Endodermal cell (in vitro differentiated cells): Measurements from ENCODE around the gene RAB24. TPM values are rescaled to one million over a fixed set of nuclear protein-coding genes. Genes with fewer than 3 reads are reported as not detected.

Source experiments
- DNase-seq: peaks from one replicate; pipeline ENCODE4 v3.0.0-alpha.2; 2017
- H3K27ac ChIP-seq: 2 replicates; pipeline ENCODE4 v1.5.1; 2013; ENCODE audit warnings: mild to moderate bottlenecking, low read depth, low read length, moderate library complexity
- H3K27me3 ChIP-seq: 2 replicates; pipeline ENCODE4 v1.6.1; 2013; ENCODE audit warnings: mild to moderate bottlenecking, low read length, moderate library complexity; ENCODE audit not compliant: insufficient read depth, control insufficient read depth, poor library complexity, severe bottlenecking
- H3K36me3 ChIP-seq: 2 replicates; pipeline ENCODE4 v1.7.0; 2013; ENCODE audit warnings: mild to moderate bottlenecking, low read length, moderate library complexity; ENCODE audit not compliant: control insufficient read depth, insufficient read depth
- H3K4me1 ChIP-seq: one replicate; pipeline ENCODE4 v1.7.0; 2013; ENCODE audit warnings: low read length; ENCODE audit not compliant: control insufficient read depth, insufficient read depth
- H3K4me3 ChIP-seq: 2 replicates; pipeline ENCODE4 v1.5.1; 2013; ENCODE audit warnings: mild to moderate bottlenecking, low read length, moderate library complexity
- H3K9ac ChIP-seq: 2 replicates; pipeline ENCODE4 v1.6.1; 2013; ENCODE audit warnings: mild to moderate bottlenecking, low read length, moderate library complexity; ENCODE audit not compliant: poor library complexity, severe bottlenecking; ENCODE audit errors: extremely low read depth
- H3K9me3 ChIP-seq: 2 replicates; pipeline ENCODE4 v1.6.1; 2013; ENCODE audit warnings: mild to moderate bottlenecking, low read length, moderate library complexity; ENCODE audit not compliant: control insufficient read depth
- H3K27ac Mint-ChIP-seq: 2 replicates; pipeline ENCODE4 v1.8.0; 2020; ENCODE audit warnings: mixed read lengths
- H3K27me3 Mint-ChIP-seq: 2 replicates; pipeline ENCODE4 v1.8.0; 2021; ENCODE audit warnings: mild to moderate bottlenecking, mixed read lengths; ENCODE audit not compliant: insufficient read depth
- H3K36me3 Mint-ChIP-seq: 2 replicates; pipeline ENCODE4 v1.8.0; 2020; ENCODE audit warnings: low read depth, mixed read lengths
- H3K4me1 Mint-ChIP-seq: 2 replicates; pipeline ENCODE4 v1.8.0; 2020; ENCODE audit warnings: mixed read lengths
- H3K4me3 Mint-ChIP-seq: 2 replicates; pipeline ENCODE4 v1.8.0; 2020; ENCODE audit warnings: mild to moderate bottlenecking, moderate library complexity, mixed read lengths
- H3K9me3 Mint-ChIP-seq: 2 replicates; pipeline ENCODE4 v1.8.0; 2020; ENCODE audit warnings: mild to moderate bottlenecking, mixed read lengths
- WGBS, 2 experiments: methylation state at CpG; one replicate each; pipeline versions ENCODE4 v1.1.5 to v1.1.7; 2013; ENCODE audit warnings: missing lambda C conversion rate in 2 of 2, mixed read lengths in 1 of 2; ENCODE audit not compliant: insufficient coverage in 1 of 2, insufficient read length in 1 of 2; 5-methylcytosine and 5-hydroxymethylcytosine counted together
- total RNA-seq, 2 donors: library from RNA; stranded (reverse); fragmentation: NEBNext Ultra II Directional in 1 of 2; extraction: Animal tissue kit (Norgen Biotek cat#: 25700) in 1 of 2; gene quantifications; 2 replicates in 1 of 2; 3 replicates in 1 of 2; pipeline ENCODE4 v1.2.1, GENCODE V29; 2021
- TF ChIP-seq, protein P1 (sequence below): fragments of 200-600 bp; sonication (generic); conservative IDR thresholded peaks from 2 replicates; pipeline ENCODE4 v1.5.0; 2021; ENCODE audit warnings: antibody characterized with exemption, mild to moderate bottlenecking

Gene RAB24
- total RNA-seq, 2 donors from 2014 or later, result 13.8 to 25.1 TPM

DNA sequence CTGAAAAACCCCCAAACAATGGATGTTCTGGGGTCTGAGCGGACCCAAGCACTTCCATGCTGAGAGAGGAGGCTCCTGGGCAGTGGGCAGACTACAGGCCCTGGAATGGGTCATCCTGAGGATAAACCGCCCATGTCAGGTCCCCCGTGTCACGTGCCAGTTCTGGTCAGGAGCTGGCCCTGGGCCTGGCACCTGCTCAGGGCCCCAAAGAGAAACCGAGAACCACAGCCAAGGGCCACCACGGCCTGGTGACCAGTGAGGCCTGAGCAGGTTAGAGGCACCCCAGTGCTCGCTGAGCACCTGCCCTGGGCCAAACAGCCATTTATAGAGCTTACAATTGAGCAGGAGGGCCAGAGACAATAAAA, 32.2 kb upstream of the RAB24 start:
- WGBS, 2 experiments, result 97% methylated on average over 6 to 7 of the region's 7 CpGs
- H3K4me1 ChIP-seq, result no peaks in the 10 kb centered on the region
- Mint-ChIP-seq H3K27ac (no peak overlapping the region), H3K4me3 (no peak overlapping the region), H3K9me3 (no peaks in the 10 kb centered on the region), H3K4me1 (peaks cover 10% of the 10 kb centered on the region), H3K36me3 (peaks cover 75% of the 10 kb centered on the region), H3K27me3 (no peaks in the 10 kb centered on the region)
- H3K36me3 ChIP-seq, result peaks cover 59% of the 10 kb centered on the region
- no peak for DNase-seq
- H3K27me3 ChIP-seq, result no peaks in the 10 kb centered on the region
- no peak overlapping the region for H3K27ac ChIP-seq
- TF ChIP-seq, protein P1, sequence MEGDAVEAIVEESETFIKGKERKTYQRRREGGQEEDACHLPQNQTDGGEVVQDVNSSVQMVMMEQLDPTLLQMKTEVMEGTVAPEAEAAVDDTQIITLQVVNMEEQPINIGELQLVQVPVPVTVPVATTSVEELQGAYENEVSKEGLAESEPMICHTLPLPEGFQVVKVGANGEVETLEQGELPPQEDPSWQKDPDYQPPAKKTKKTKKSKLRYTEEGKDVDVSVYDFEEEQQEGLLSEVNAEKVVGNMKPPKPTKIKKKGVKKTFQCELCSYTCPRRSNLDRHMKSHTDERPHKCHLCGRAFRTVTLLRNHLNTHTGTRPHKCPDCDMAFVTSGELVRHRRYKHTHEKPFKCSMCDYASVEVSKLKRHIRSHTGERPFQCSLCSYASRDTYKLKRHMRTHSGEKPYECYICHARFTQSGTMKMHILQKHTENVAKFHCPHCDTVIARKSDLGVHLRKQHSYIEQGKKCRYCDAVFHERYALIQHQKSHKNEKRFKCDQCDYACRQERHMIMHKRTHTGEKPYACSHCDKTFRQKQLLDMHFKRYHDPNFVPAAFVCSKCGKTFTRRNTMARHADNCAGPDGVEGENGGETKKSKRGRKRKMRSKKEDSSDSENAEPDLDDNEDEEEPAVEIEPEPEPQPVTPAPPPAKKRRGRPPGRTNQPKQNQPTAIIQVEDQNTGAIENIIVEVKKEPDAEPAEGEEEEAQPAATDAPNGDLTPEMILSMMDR, result no peak
- H3K9me3 ChIP-seq, result no peaks in the 10 kb centered on the region
- H3K9ac ChIP-seq, result no peak overlapping the region
- no peak overlapping the region for H3K4me3 ChIP-seq

DNA sequence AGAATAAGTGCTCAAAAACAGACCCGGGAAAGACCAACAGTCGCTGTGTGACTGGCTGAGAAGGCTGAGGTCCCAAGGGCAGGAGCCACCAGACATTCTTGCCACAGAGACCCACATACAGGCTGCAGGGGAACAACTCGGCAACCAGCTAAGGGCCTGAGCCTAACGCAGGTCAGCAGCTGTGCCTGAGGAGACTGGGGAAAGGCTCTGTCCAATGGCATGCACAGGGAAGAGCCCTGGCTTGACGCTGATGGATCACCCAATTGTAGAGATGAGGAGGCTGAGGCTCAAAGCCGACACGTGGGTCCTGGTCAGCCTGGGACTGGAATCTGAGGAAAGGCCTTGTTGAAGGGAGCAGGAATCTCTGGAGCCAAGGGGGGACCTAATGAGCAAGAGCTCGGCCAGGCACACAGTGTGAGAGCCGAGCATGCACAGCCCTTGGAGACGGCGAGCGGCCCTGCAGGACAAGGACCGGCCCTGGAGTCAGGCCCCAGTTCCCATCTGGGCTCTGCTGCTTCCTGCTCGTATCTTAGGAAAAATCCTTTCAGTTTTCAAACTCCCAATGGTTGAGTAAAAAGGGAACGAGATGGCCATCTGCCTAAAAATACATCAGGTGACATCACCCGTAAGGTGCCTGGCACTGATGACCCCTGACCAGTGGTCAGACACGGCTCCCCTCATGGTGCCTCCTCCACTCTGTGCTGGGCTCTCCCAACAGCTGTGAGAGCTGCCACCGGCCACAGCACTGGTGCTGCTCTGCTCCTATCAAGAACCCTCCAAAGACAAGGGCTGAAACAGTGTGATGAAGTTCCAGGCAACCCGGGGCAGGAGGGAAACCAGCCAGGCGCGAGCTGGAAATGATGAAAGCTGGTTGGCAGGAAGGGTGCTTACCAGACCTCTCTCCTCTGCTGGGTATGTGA, 31.5 kb upstream of the RAB24 start:
- H3K27ac Mint-ChIP-seq, result no peak overlapping the region
- peaks cover 75% of the 10 kb centered on the region for H3K36me3 Mint-ChIP-seq
- 89 to 92% methylated on average over 19 to 21 of the region's 21 CpGs for WGBS, 2 experiments

DNA sequence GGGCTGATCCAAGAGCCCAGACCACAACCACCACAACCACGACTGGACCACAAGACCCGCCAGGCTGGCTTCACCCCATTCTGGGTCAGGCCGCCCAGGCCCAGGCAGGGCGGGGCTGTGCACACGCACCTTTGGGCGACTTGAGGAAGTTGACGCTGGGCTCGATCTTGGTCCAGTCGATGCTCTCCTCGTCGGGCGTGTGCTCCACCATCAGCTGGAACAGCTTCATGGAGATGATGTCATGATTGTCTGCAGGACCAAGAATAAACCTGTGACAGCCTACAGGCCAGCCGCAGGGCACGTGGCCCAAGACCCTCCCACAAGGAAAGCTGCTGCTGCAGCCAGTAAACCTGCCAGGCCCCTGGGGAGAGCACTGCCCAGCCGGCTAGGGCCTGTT, 30.6 kb upstream of the RAB24 start:
- no peaks in the 10 kb centered on the region for H3K9me3 ChIP-seq
- Mint-ChIP-seq H3K27ac (no peak overlapping the region), H3K9me3 (no peaks in the 10 kb centered on the region), H3K36me3 (peaks cover 74% of the 10 kb centered on the region), H3K27me3 (no peaks in the 10 kb centered on the region), H3K4me3 (no peak overlapping the region), H3K4me1 (no peaks in the 10 kb centered on the region)
- WGBS, 2 experiments, result 94 to 96% methylated on average over 14 to 15 of the region's 15 CpGs
- H3K4me3 ChIP-seq, result no peak overlapping the region
- H3K27ac ChIP-seq, result no peak overlapping the region
- H3K4me1 ChIP-seq, result no peaks in the 10 kb centered on the region
- H3K27me3 ChIP-seq, result no peaks in the 10 kb centered on the region
- TF ChIP-seq, protein P1, result no peak
- H3K9ac ChIP-seq, result no peak overlapping the region
- DNase-seq, result no peak
- peaks cover 52% of the 10 kb centered on the region for H3K36me3 ChIP-seq

More for the DNA sequence above, 31.5 kb upstream of the RAB24 start:
- Mint-ChIP-seq H3K27me3 (no peaks in the 10 kb centered on the region), H3K9me3 (no peaks in the 10 kb centered on the region), H3K4me3 (no peak overlapping the region), H3K4me1 (peaks cover 9% of the 10 kb centered on the region)
- peaks cover 56% of the 10 kb centered on the region for H3K36me3 ChIP-seq
- no peak overlapping the region for H3K9ac ChIP-seq
- no peaks in the 10 kb centered on the region for H3K27me3 ChIP-seq
- H3K4me3 ChIP-seq, result no peak overlapping the region
- TF ChIP-seq, protein P1, result no peak
- no peaks in the 10 kb centered on the region for H3K4me1 ChIP-seq
- no peak for DNase-seq
- H3K9me3 ChIP-seq, result no peaks in the 10 kb centered on the region
- no peak overlapping the region for H3K27ac ChIP-seq
